Endothelial cell of umbilical vein (primary cell): ENCODE measurements around the gene POU2AF1. TPM values are rescaled to one million over a fixed set of nuclear protein-coding genes. Genes with fewer than 3 reads are reported as not detected.

Experiments used
- BruUV-seq: library from RNA; stranded (reverse); fragments of 400-500 nt; replicated peaks from 2 replicates; lab custom pipeline; 2021; lab: Mats Ljungman, UMichigan
- CTCF ChIA-PET: fragments of 300-600, 350-600 bp; sonication (Branson Sonifier 250); formaldehyde crosslinking; loops from one replicate; lab custom pipeline; 2021; ENCODE audit warnings: antibody characterized with exemption, inconsistent platforms; lab: Charles Lee
- POLR2A ChIA-PET: fragments of 300-600, 350-600 bp; sonication (Branson Sonifier 250); formaldehyde crosslinking; loops from one replicate; lab custom pipeline; 2021; ENCODE audit warnings: antibody characterized with exemption, inconsistent platforms; lab: Charles Lee
- DNase-seq: peaks from one replicate; pipeline ENCODE4 v3.0.0-alpha.2; 2011; ENCODE audit warnings: low read depth, low spot score
- FAIRE-seq: peaks from 2 replicates; lab custom pipeline; 2011; peaks lifted over from hg19 to GRCh38; lab: Jason Lieb, UNC
- H2AFZ ChIP-seq: 2 replicates; pipeline ENCODE4 v1.6.0; 2012; ENCODE audit warnings: low read depth, low read length, control low read depth, inconsistent platforms
- H3K27ac ChIP-seq: 2 replicates; pipeline ENCODE4 v1.5.1; 2011; ENCODE audit warnings: low read depth, mild to moderate bottlenecking, control low read depth, low read length, moderate library complexity; ENCODE audit not compliant: insufficient read depth
- H3K27me3 ChIP-seq, 2 experiments: 2 replicates each; pipeline versions ENCODE4 v1.6.0 to v1.6.1; 2011; ENCODE audit warnings: low read length in 2 of 2, mixed read lengths in 1 of 2; ENCODE audit not compliant: control insufficient read depth in 2 of 2, insufficient read depth in 2 of 2
- H3K36me3 ChIP-seq, 2 experiments: 2 replicates in 1 of 2; 3 replicates in 1 of 2; pipeline ENCODE4 v1.5.1; 2011; ENCODE audit warnings: low read length in 2 of 2, mild to moderate bottlenecking in 1 of 2, moderate library complexity in 1 of 2; ENCODE audit not compliant: control insufficient read depth in 2 of 2, insufficient read depth in 2 of 2; ENCODE audit errors: extremely low read depth in 1 of 2
- H3K4me1 ChIP-seq: 3 replicates; pipeline ENCODE4 v1.5.1; 2011; ENCODE audit warnings: mild to moderate bottlenecking, low read length; ENCODE audit not compliant: control insufficient read depth, insufficient read depth; ENCODE audit errors: extremely low read depth
- H3K4me2 ChIP-seq: 2 replicates; pipeline ENCODE4 v1.6.1; 2011; ENCODE audit warnings: low read length, control low read depth, mixed read lengths; ENCODE audit not compliant: insufficient read depth
- H3K4me3 ChIP-seq, 3 experiments: fragments of 200-600 bp in 1 of 3; sonication (generic), shearing (Covaris generic) in 1 of 3; replicated peaks in 1 of 3; 2 replicates each; pipeline ENCODE4 v1.5.1; 2011 to 2016; ENCODE audit warnings: control low read depth in 3 of 3, low read length in 3 of 3, mild to moderate bottlenecking in 2 of 3, inconsistent platforms in 1 of 3, low read depth in 1 of 3, moderate library complexity in 1 of 3; ENCODE audit not compliant: insufficient read depth in 1 of 3
- H3K79me2 ChIP-seq: 2 replicates; pipeline ENCODE4 v1.6.0; 2012; ENCODE audit warnings: low read length, inconsistent platforms; ENCODE audit not compliant: control insufficient read depth, insufficient read depth
- H3K9ac ChIP-seq: replicated peaks from 2 replicates; pipeline ENCODE3; 2011; ENCODE audit warnings: low read length, control low read depth; ENCODE audit not compliant: insufficient read depth; ENCODE audit errors: extremely low read depth
- H3K9me1 ChIP-seq: replicated peaks from 3 replicates; pipeline ENCODE4 v1.6.0; 2011; ENCODE audit warnings: mild to moderate bottlenecking, low read length; ENCODE audit not compliant: control insufficient read depth, insufficient read depth; ENCODE audit errors: extremely low read depth
- H3K9me3 ChIP-seq: replicated peaks from 2 replicates; pipeline ENCODE4 v1.5.1; 2012; ENCODE audit warnings: low read length, inconsistent platforms; ENCODE audit not compliant: control insufficient read depth, insufficient read depth
- H4K20me1 ChIP-seq: replicated peaks from 2 replicates; pipeline ENCODE3; 2011; ENCODE audit warnings: mild to moderate bottlenecking, low read length; ENCODE audit not compliant: control insufficient read depth, insufficient read depth; ENCODE audit errors: extremely low read depth
- EZH2 ChIP-seq: IDR thresholded peaks from 2 replicates; pipeline ENCODE4 v1.6.1; 2012; ENCODE audit warnings: borderline replicate concordance, low read depth, mild to moderate bottlenecking, moderate library complexity, low read length, inconsistent platforms; ENCODE audit not compliant: severe bottlenecking
- FOS ChIP-seq: IDR thresholded peaks from 2 replicates; pipeline ENCODE4 v1.6.1; 2011; ENCODE audit warnings: mild to moderate bottlenecking, low read length, moderate library complexity, borderline replicate concordance; ENCODE audit not compliant: insufficient read depth
- GATA2 ChIP-seq: IDR thresholded peaks from 2 replicates; pipeline ENCODE4 v1.7.0; 2011; ENCODE audit warnings: low read depth, mild to moderate bottlenecking, moderate library complexity, mixed read lengths, low read length; ENCODE audit not compliant: insufficient read length, insufficient read depth
- JUN ChIP-seq: IDR thresholded peaks from 2 replicates; pipeline ENCODE4 v1.6.1; 2011; ENCODE audit warnings: borderline replicate concordance, low read depth; ENCODE audit not compliant: insufficient read length, insufficient read depth
- MAX ChIP-seq: IDR thresholded peaks from 2 replicates; pipeline ENCODE4 v1.6.1; 2011; ENCODE audit not compliant: insufficient read depth, insufficient read length
- MYC ChIP-seq: IDR thresholded peaks from one replicate; pipeline ENCODE4 v1.6.1; 2011; ENCODE audit warnings: mild to moderate bottlenecking, low read depth, low read length
- POLR2A ChIP-seq: IDR thresholded peaks from 2 replicates; pipeline ENCODE4 v1.6.1; 2012; ENCODE audit warnings: low read depth, mild to moderate bottlenecking, control low read depth, low read length
- POLR2AphosphoS5 ChIP-seq: IDR thresholded peaks from 2 replicates; pipeline ENCODE4 v1.6.1; 2012; ENCODE audit warnings: low read depth, mild to moderate bottlenecking, control low read depth, low read length, moderate library complexity; ENCODE audit not compliant: insufficient read depth
- dilution Hi-C: fragments of 300-500 bp; cut with MboI; formaldehyde crosslinking; loops from one replicate; pipeline ENCODE4 v1.15.0; 2019; ENCODE audit warnings: low sequenced_read_pairs; ENCODE audit not compliant: extremely low pct_ligation_motif_present
- intact Hi-C: fragments of 100-400 bp; cut with micrococcal nuclease; formaldehyde crosslinking; loops from one replicate; pipeline ENCODE4 v1.10.0; 2022
- polyA plus RNA-seq, 4 experiments: library from polyadenylated mRNA; depleted of rRNA in 3 of 4; stranded (reverse) in 3 of 4; unstranded in 1 of 4; fragments of >200 nt; gene quantifications; 2 replicates each; pipeline versions ENCODE4 v1.2.1 to v1.2.3, GENCODE V29; 2011 to 2012; ENCODE audit warnings: missing spikeins in 1 of 4
- total RNA-seq: library from RNA; stranded (reverse); gene quantifications from 2 replicates; pipeline ENCODE4 v1.2.3, GENCODE V29; 2021
- TF ChIP-seq, protein P1 (sequence below), 2 donors: IDR thresholded peaks; 1 replicate in 1 of 2; 2 replicates in 1 of 2; pipeline ENCODE4 v1.5.1; 2011; ENCODE audit warnings: low read length in 2 of 2, mild to moderate bottlenecking in 2 of 2, moderate library complexity in 2 of 2, control low read depth in 1 of 2, inconsistent platforms in 1 of 2, low read depth in 1 of 2; ENCODE audit not compliant: insufficient read depth in 1 of 2; ENCODE audit errors: extremely low read depth in 1 of 2

The POU2AF1 gene
- total and polyA plus RNA-seq, 2 donors (not counting 3 experiments of a cell fraction or from before 2014, with no cell fraction given) = not detected

- Histone ChIP-seq H3K79me2 (no peaks in the 10 kb centered on the region), H2AFZ (no peak overlapping the region), H3K36me3 (no peaks in the 10 kb centered on the region), H3K9me3 (no peaks in the 10 kb centered on the region), H3K9me1 (no peaks in the 10 kb centered on the region), H3K4me1 (no peaks in the 10 kb centered on the region), H3K4me2 (no peak overlapping the region), H3K9ac (no peak overlapping the region), H3K4me3 (no peak overlapping the region), H4K20me1 (no peaks in the 10 kb centered on the region), H3K27ac (no peak overlapping the region), H3K27me3 (no peaks in the 10 kb centered on the region)
- ChIA-PET POLR2A (no interaction called here), CTCF (no interaction called here)
- DNase-seq = no peak
- TF ChIP-seq JUN (no peak), EZH2 (no peak), MAX (no peak), POLR2A (no peak), FOS (no peak), MYC (no peak), POLR2AphosphoS5 (no peak), GATA2 (no peak)
- TF ChIP-seq, protein P1, sequence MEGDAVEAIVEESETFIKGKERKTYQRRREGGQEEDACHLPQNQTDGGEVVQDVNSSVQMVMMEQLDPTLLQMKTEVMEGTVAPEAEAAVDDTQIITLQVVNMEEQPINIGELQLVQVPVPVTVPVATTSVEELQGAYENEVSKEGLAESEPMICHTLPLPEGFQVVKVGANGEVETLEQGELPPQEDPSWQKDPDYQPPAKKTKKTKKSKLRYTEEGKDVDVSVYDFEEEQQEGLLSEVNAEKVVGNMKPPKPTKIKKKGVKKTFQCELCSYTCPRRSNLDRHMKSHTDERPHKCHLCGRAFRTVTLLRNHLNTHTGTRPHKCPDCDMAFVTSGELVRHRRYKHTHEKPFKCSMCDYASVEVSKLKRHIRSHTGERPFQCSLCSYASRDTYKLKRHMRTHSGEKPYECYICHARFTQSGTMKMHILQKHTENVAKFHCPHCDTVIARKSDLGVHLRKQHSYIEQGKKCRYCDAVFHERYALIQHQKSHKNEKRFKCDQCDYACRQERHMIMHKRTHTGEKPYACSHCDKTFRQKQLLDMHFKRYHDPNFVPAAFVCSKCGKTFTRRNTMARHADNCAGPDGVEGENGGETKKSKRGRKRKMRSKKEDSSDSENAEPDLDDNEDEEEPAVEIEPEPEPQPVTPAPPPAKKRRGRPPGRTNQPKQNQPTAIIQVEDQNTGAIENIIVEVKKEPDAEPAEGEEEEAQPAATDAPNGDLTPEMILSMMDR (IDR thresholded peaks at IDR 0.05; ENCODE audit: extremely low read depth in 1 of 2, insufficient read depth in 1 of 2, low read depth in 1 of 2, low read length in 2 of 2) = no peak
- no peak for FAIRE-seq
- dilution Hi-C loops (no loop called here), intact Hi-C loops (no loop called here)
- BruUV-seq = no TSS peak
These were observed 53.8 kb downstream of the POU2AF1 start for GRCh38 chr11:111325259-111325658.
